HG02973 (cell line): ENCODE measurements around the gene DCN.

Source experiments
- ATAC-seq: cut with Tn5 transposase; IDR thresholded peaks from one replicate; pipeline ENCODE4 v1.9.1; 2021; ENCODE audit warnings: moderate library complexity; ENCODE audit not compliant: unreplicated experiment

The DCN gene

GRCh38 chr12:91188778-91189177 is 6.2 kb upstream of the DCN start:
- no peak for ATAC-seq

- no peak for ATAC-seq
Measured at GRCh38 chr12:91186156-91186555, 3.5 kb upstream of the DCN start.

- no peak for ATAC-seq
Measured at GRCh38 chr12:91185421-91185820, 2.8 kb upstream of the DCN start.

- ATAC-seq = no peak
Measured at GRCh38 chr12:91183551-91183950, 934 bp upstream of the DCN start.

GRCh38 chr12:91180582-91181395 is 1.8 kb downstream of the DCN start:
- ATAC-seq = no peak

GRCh38 chr12:91179966-91180561 is 2.6 kb downstream of the DCN start:
- ATAC-seq = no peak

- no peak for ATAC-seq
Measured at GRCh38 chr12:91179315-91179714, 3.3 kb downstream of the DCN start.

GRCh38 chr12:91178781-91179180 is 3.8 kb downstream of the DCN start:
- no peak for ATAC-seq

- no peak for ATAC-seq
Measured at GRCh38 chr12:91178139-91178561, 4.5 kb downstream of the DCN start.

- no peak for ATAC-seq
Measured at GRCh38 chr12:91177381-91177780, 5.2 kb downstream of the DCN start.

GRCh38 chr12:91176915-91177314 is 5.7 kb downstream of the DCN start:
- no peak for ATAC-seq

- ATAC-seq = no peak
Measured at GRCh38 chr12:91176358-91176757, 6.3 kb downstream of the DCN start.

GRCh38 chr12:91173124-91173523 is 9.5 kb downstream of the DCN start:
- no peak for ATAC-seq

- ATAC-seq = no peak
Measured at GRCh38 chr12:91172096-91172495, 10.5 kb downstream of the DCN start.

- no peak for ATAC-seq
Measured at GRCh38 chr12:91171476-91171875, 11.1 kb downstream of the DCN start.

GRCh38 chr12:91163116-91163515 is 19.5 kb downstream of the DCN start:
- no peak for ATAC-seq

- no peak for ATAC-seq
Measured at GRCh38 chr12:91161009-91161408, 21.6 kb downstream of the DCN start.

GRCh38 chr12:91155990-91156389 is 26.6 kb downstream of the DCN start:
- ATAC-seq = no peak

GRCh38 chr12:91154131-91154530 is 28.5 kb downstream of the DCN start:
- ATAC-seq = no peak

GRCh38 chr12:91144053-91144452 is 38.6 kb downstream of the DCN start:
- ATAC-seq = no peak

GRCh38 chr12:91143206-91143605 is 39.4 kb downstream of the DCN start:
- no peak for ATAC-seq

- ATAC-seq = no peak
Measured at GRCh38 chr12:91142221-91142631, 40.4 kb downstream of the DCN start.
